A673 (cell line): Measurements from ENCODE around the gene C9orf85. TPM values are rescaled to one million over a fixed set of nuclear protein-coding genes. Genes with fewer than 3 reads are reported as not detected.

Experiments used
- BruUV-seq: library from RNA; stranded (reverse); fragments of 400-500 nt; replicated peaks from 2 replicates; lab custom pipeline; 2021; lab: Mats Ljungman, UMichigan
- CTCF ChIA-PET: fragments of 300-600 bp; sonication (Branson Sonifier 250); formaldehyde crosslinking; loops from one replicate; lab custom pipeline; 2022; ENCODE audit warnings: antibody characterized with exemption; lab: Charles Lee
- POLR2A ChIA-PET: fragments of 300-600 bp; sonication (Branson Sonifier 250); formaldehyde crosslinking; loops from one replicate; lab custom pipeline; 2022; ENCODE audit warnings: antibody characterized with exemption; ENCODE audit not compliant: low non-redundant PET; lab: Charles Lee
- DNase-seq: peaks from one replicate; pipeline ENCODE4 v3.0.0-alpha.2; 2015; ENCODE audit warnings: low spot score
- H3K27ac ChIP-seq: fragments of 200-600 bp; sonication (generic); 2 replicates; pipeline ENCODE4 v1.5.1; 2016; ENCODE audit warnings: mixed run types, low read depth, mild to moderate bottlenecking, mixed read lengths, antibody characterized with exemption, low read length; ENCODE audit not compliant: poor library complexity, severe bottlenecking
- H3K27me3 ChIP-seq: fragments of 200-600 bp; sonication (generic); replicated peaks from 2 replicates; pipeline ENCODE4 v1.6.1; 2017; ENCODE audit warnings: mixed run types, low read depth, mild to moderate bottlenecking, mixed read lengths, antibody characterized with exemption, low read length; ENCODE audit not compliant: insufficient read depth, poor library complexity
- H3K36me3 ChIP-seq: fragments of 200-600 bp; sonication (generic); 2 replicates; pipeline ENCODE4 v1.6.1; 2016; ENCODE audit warnings: mixed run types, mild to moderate bottlenecking, mixed read lengths, antibody characterized with exemption, low read length; ENCODE audit not compliant: insufficient read depth, poor library complexity, severe bottlenecking
- H3K4me1 ChIP-seq: fragments of 200-600 bp; sonication (generic); 2 replicates; pipeline ENCODE4 v1.6.1; 2017; ENCODE audit warnings: mixed run types, mild to moderate bottlenecking, mixed read lengths, antibody characterized with exemption, low read length; ENCODE audit not compliant: insufficient read depth, poor library complexity, severe bottlenecking
- H3K4me3 ChIP-seq: fragments of 200-600 bp; sonication (generic); 2 replicates; pipeline ENCODE4 v1.5.1; 2016; ENCODE audit warnings: low read depth, mixed run types, mild to moderate bottlenecking, mixed read lengths, low read length; ENCODE audit not compliant: poor library complexity, severe bottlenecking
- H3K9me3 ChIP-seq: fragments of 200-600 bp; sonication (generic); 2 replicates; pipeline ENCODE4 v1.6.1; 2016; ENCODE audit warnings: mixed run types, low read depth, mild to moderate bottlenecking, mixed read lengths, antibody characterized with exemption, low read length; ENCODE audit not compliant: poor library complexity, severe bottlenecking
- CTCF ChIP-seq: fragments of 300-800, 200-600 bp; sonication (generic); conservative IDR thresholded peaks from 2 replicates; pipeline ENCODE4 v1.5.1; 2017; ENCODE audit warnings: low read depth, mild to moderate bottlenecking, antibody characterized with exemption, low read length, moderate library complexity, mixed read lengths
- EZH2 ChIP-seq: fragments of 200-600 bp; sonication (generic); IDR thresholded peaks from 2 replicates; pipeline ENCODE4 v1.6.1; 2017; ENCODE audit warnings: borderline replicate concordance, low read depth, mild to moderate bottlenecking, mixed read lengths, antibody characterized with exemption, low read length; ENCODE audit not compliant: poor library complexity, severe bottlenecking
- intact Hi-C: fragments of 100-400 bp; cut with micrococcal nuclease; formaldehyde crosslinking; loops from one replicate; pipeline ENCODE4 v1.10.0; 2022; ENCODE audit not compliant: unreplicated experiment
- total RNA-seq: library from RNA; stranded (reverse); gene quantifications from 2 replicates; pipeline ENCODE4 v1.2.3, GENCODE V29; 2021

C9orf85 gene
- total RNA-seq, 1 experiment from 2014 or later = 9.4 TPM

GRCh38 chr9:71984831-71985281 is 73.4 kb downstream of the C9orf85 start:
- H3K4me3 ChIP-seq = no peak overlapping the region
- TF ChIP-seq EZH2 (no peak), CTCF (no peak)
- H3K27me3 ChIP-seq = no peaks in the 10 kb centered on the region
- POLR2A ChIA-PET = no interaction called here
- intact Hi-C loops = no loop called here
- H3K4me1 ChIP-seq = no peaks in the 10 kb centered on the region
- H3K27ac ChIP-seq = no peak overlapping the region
- CTCF ChIA-PET = no interaction called here
- no peaks in the 10 kb centered on the region for H3K9me3 ChIP-seq
- no peak for DNase-seq
- no peaks in the 10 kb centered on the region for H3K36me3 ChIP-seq
- BruUV-seq = no TSS peak

GRCh38 chr9:71985297-71985911 is 74.0 kb downstream of the C9orf85 start:
- H3K9me3 ChIP-seq = no peaks in the 10 kb centered on the region
- CTCF ChIA-PET = interaction anchor here (0.6 kb wide), 1 partner anchor 9 kb away, joined by 3 read pairs; no protein-coding TSS in a partner anchor
- H3K27me3 ChIP-seq = no peaks in the 10 kb centered on the region
- TF ChIP-seq EZH2 = no peak
- TF ChIP-seq CTCF = no peak
- DNase-seq = no peak
- POLR2A ChIA-PET = no interaction called here
- intact Hi-C loops = no loop called here
- no peaks in the 10 kb centered on the region for H3K36me3 ChIP-seq
- no TSS peak for BruUV-seq
- no peaks in the 10 kb centered on the region for H3K4me1 ChIP-seq
- no peak overlapping the region for H3K27ac ChIP-seq
- no peak overlapping the region for H3K4me3 ChIP-seq

- intact Hi-C loops = no loop called here
- TF ChIP-seq CTCF (no peak), EZH2 (no peak)
- CTCF ChIA-PET = no interaction called here
- DNase-seq = no peak
- Histone ChIP-seq H3K4me3 (no peak overlapping the region), H3K27me3 (no peaks in the 10 kb centered on the region), H3K4me1 (no peaks in the 10 kb centered on the region), H3K36me3 (no peaks in the 10 kb centered on the region), H3K27ac (no peak overlapping the region), H3K9me3 (no peaks in the 10 kb centered on the region)
- BruUV-seq = no TSS peak
- POLR2A ChIA-PET = no interaction called here
Measured at GRCh38 chr9:71986900-71987299, 75.5 kb downstream of the C9orf85 start.
